ENCODE results near the gene AHCYL2. TPM values are rescaled to one million over a fixed set of nuclear protein-coding genes. Genes with fewer than 3 reads are reported as not detected.
A peak's percentile ranks its signal among the peaks of the same experiment; 100 is the strongest.

AHCYL2 gene
- total RNA-seq, 4 donors from 2014 or later: 22.7 to 41.0 (median 35.7) TPM

DNA sequence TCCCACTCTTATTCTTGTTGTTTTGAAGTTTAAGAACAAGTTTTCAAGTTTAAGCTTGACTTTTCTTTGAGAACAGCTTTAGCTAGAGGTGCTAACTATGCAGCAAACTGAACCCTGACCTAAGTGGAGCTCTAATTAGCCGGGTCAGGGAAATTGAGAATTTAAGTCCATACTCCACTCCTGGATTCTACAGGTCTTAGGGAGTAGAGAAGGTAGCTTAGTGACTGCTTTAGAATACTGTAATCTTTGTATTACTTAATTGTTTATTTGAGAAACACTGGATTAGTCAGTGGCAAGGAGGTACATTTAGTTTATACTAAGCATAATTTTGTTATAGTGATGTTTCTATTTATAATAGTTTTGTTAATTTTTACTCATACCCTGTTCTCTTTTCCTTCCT is 134.8 kb downstream of the AHCYL2 start:
- TF ChIP-seq CTCF (IDR thresholded peaks at IDR 0.05 in 4 of 5, conservative IDR thresholded peaks at IDR 0.05 in 1 of 5) (no peak), POLR2A (IDR thresholded peaks at IDR 0.05) (no peak)
- intact Hi-C loops (cut with DNase I; ENCODE audit: low total_unique reads) (loop anchor here (10.0 kb wide), 2 partner anchors 285 to 465 kb away; no protein-coding TSS in a partner anchor), in situ Hi-C loops (cut with MboI; ENCODE audit: low sequenced_read_pairs in 4 of 4) (loop anchor here (5.0 to 25.0 kb wide), 5 partner anchors 113 to 655 kb away; no protein-coding TSS in a partner anchor)
- Histone ChIP-seq H3K27ac (no peak overlapping the region), H3K27me3 (no peaks in the 10 kb centered on the region), H3K4me1 (no peaks in the 10 kb centered on the region), H3K9me3 (no peaks in the 10 kb centered on the region), H3K4me3 (no peak overlapping the region), H3K36me3 (no peaks in the 10 kb centered on the region)
- ATAC-seq (no peak), DNase-seq (no peak)

GRCh38 chr7:129361771-129362170 is 136.9 kb downstream of the AHCYL2 start:
- H3K4me1 ChIP-seq: no peaks in the 10 kb centered on the region
- H3K9me3 ChIP-seq: no peaks in the 10 kb centered on the region
- no peak overlapping the region for H3K27ac ChIP-seq
- ATAC-seq: no peak
- no peak overlapping the region for H3K4me3 ChIP-seq
- TF ChIP-seq POLR2A (IDR thresholded peaks at IDR 0.05) (no peak), CTCF (IDR thresholded peaks at IDR 0.05 in 4 of 5, conservative IDR thresholded peaks at IDR 0.05 in 1 of 5) (no peak)
- in situ Hi-C loops (cut with MboI; ENCODE audit: low sequenced_read_pairs in 4 of 4): loop anchor here (5.0 to 25.0 kb wide), 5 partner anchors 111 to 653 kb away; no protein-coding TSS in a partner anchor
- no peaks in the 10 kb centered on the region for H3K36me3 ChIP-seq
- intact Hi-C loops (cut with DNase I; ENCODE audit: low total_unique reads): loop anchor here (10.0 kb wide), 2 partner anchors 283 to 463 kb away; no protein-coding TSS in a partner anchor
- DNase-seq: no peak
- no peaks in the 10 kb centered on the region for H3K27me3 ChIP-seq

DNA sequence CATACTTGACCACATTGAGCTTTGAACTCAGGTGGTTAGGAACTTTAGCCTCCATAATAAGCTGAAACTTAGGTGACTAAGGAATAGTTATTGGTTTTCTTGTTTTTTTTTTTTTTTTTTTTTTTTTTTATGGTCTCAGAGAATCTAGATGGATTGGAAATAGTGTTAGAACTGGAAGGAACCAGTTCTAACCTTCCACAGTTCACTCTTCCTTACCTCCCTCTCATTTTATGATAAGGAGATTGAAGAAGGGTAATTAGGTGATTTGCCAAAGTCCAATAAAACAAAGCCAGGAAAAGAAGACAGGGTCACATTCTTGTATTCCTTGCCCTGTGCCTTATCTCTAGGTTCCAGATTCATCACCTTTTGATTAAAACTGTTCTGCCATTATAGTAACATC is 137.7 kb downstream of the AHCYL2 start:
- Histone ChIP-seq H3K9me3 (no peaks in the 10 kb centered on the region), H3K4me1 (peaks cover 0 to under 1% of the 10 kb centered on the region in 2 donors), H3K4me3 (no peak overlapping the region), H3K27ac (no peak overlapping the region), H3K27me3 (no peaks in the 10 kb centered on the region), H3K36me3 (no peaks in the 10 kb centered on the region)
- no peak for TF ChIP-seq POLR2A (IDR thresholded peaks at IDR 0.05)
- no peak for TF ChIP-seq CTCF (IDR thresholded peaks at IDR 0.05 in 4 of 5, conservative IDR thresholded peaks at IDR 0.05 in 1 of 5)
- intact Hi-C loops (cut with DNase I; ENCODE audit: low total_unique reads) (loop anchor here (10.0 kb wide), 2 partner anchors 282 to 462 kb away; no protein-coding TSS in a partner anchor), in situ Hi-C loops (cut with MboI; ENCODE audit: low sequenced_read_pairs in 4 of 4) (loop anchor here (5.0 to 25.0 kb wide), 5 partner anchors 110 to 652 kb away; no protein-coding TSS in a partner anchor)
- no peak for DNase-seq
- ATAC-seq: no peak

- Histone ChIP-seq H3K36me3 (no peaks in the 10 kb centered on the region), H3K27me3 (no peaks in the 10 kb centered on the region), H3K27ac (peak overlapping the region in 3 of 4 donors; percentile 22 to 47 (median 35)), H3K4me3 (no peak overlapping the region), H3K4me1 (peaks cover 12 to 17% of the 10 kb centered on the region in 2 donors), H3K9me3 (no peaks in the 10 kb centered on the region)
- ATAC-seq: no peak
- no peak for DNase-seq
- intact Hi-C loops (cut with DNase I; ENCODE audit: low total_unique reads): loop anchor here (1.0 to 10.0 kb wide), 5 partner anchors 35 to 645 kb away; no protein-coding TSS in a partner anchor
- in situ Hi-C loops (cut with MboI; ENCODE audit: low sequenced_read_pairs in 4 of 4): loop anchor here (5.0 to 25.0 kb wide), 5 partner anchors 105 to 647 kb away; no protein-coding TSS in a partner anchor
- TF ChIP-seq POLR2A (IDR thresholded peaks at IDR 0.05): no peak
These were observed 142.5 kb downstream of the AHCYL2 start for GRCh38 chr7:129367349-129367699.

GRCh38 chr7:129367700-129368388 is 143.0 kb downstream of the AHCYL2 start:
- H3K4me3 ChIP-seq: no peak overlapping the region
- ATAC-seq: peak; percentile 86 to 94

More at GRCh38 chr7:129367700-129368388, 143.0 kb downstream of the AHCYL2 start:
- Histone ChIP-seq H3K9me3 (no peaks in the 10 kb centered on the region), H3K36me3 (no peaks in the 10 kb centered on the region), H3K27me3 (no peaks in the 10 kb centered on the region), H3K27ac (peak overlapping the region in 3 of 4 donors; percentile 28 to 47 (median 28)), H3K4me1 (peaks cover 12 to 17% of the 10 kb centered on the region in 2 donors)
- TF ChIP-seq POLR2A (IDR thresholded peaks at IDR 0.05) (no peak), CTCF (IDR thresholded peaks at IDR 0.05 in 4 of 5, conservative IDR thresholded peaks at IDR 0.05 in 1 of 5) (peak; percentile 77 to 92 (median 88))
- intact Hi-C loops (cut with DNase I; ENCODE audit: low total_unique reads) (loop anchor here (1.0 to 10.0 kb wide), 6 partner anchors 8 to 644 kb away; no protein-coding TSS in a partner anchor), in situ Hi-C loops (cut with MboI; ENCODE audit: low sequenced_read_pairs in 4 of 4) (loop anchor here (5.0 to 25.0 kb wide), 5 partner anchors 104 to 647 kb away; no protein-coding TSS in a partner anchor)
- DNase-seq: peak; percentile 53 to 74

Data from gastrocnemius medialis (tissue), 4 donors.